Measurements from ENCODE around the gene UBE2I.
"Not testable (repeated sequence)": the region's sequence is repeated elsewhere in the genome, so short reads cannot be mapped to it uniquely, and the experiment has no call there.

The UBE2I gene

GRCh38 chr16:1277617-1278282 lies 31.7 kb upstream of the UBE2I start:
- DNase-seq (ENCODE audit: low read depth, low spot score): no peak

- DNase-seq (ENCODE audit: low read depth, low spot score): no peak
Measured at GRCh38 chr16:1278477-1278876, 31.0 kb upstream of the UBE2I start.

GRCh38 chr16:1279081-1279944 lies 30.1 kb upstream of the UBE2I start:
- no peak for DNase-seq (ENCODE audit: low read depth, low spot score)

- no peak for DNase-seq (ENCODE audit: low read depth, low spot score)
Measured at GRCh38 chr16:1279945-1280589, 29.4 kb upstream of the UBE2I start.

- no peak for DNase-seq (ENCODE audit: low read depth, low spot score)
Measured at GRCh38 chr16:1280783-1281182, 28.7 kb upstream of the UBE2I start.

GRCh38 chr16:1281517-1281916 lies 27.9 kb upstream of the UBE2I start:
- no peak for DNase-seq (ENCODE audit: low read depth, low spot score)

- DNase-seq (ENCODE audit: low read depth, low spot score): no peak
Measured at GRCh38 chr16:1282324-1282973, 27.0 kb upstream of the UBE2I start.

- no peak for DNase-seq (ENCODE audit: low read depth, low spot score)
Measured at GRCh38 chr16:1283296-1283695, 26.1 kb upstream of the UBE2I start.

GRCh38 chr16:1283996-1284616 lies 25.3 kb upstream of the UBE2I start:
- no peak for DNase-seq (ENCODE audit: low read depth, low spot score)

- DNase-seq (ENCODE audit: low read depth, low spot score): no peak
Measured at GRCh38 chr16:1285669-1286512, 23.5 kb upstream of the UBE2I start.

GRCh38 chr16:1286513-1287094 lies 22.8 kb upstream of the UBE2I start:
- DNase-seq (ENCODE audit: low read depth, low spot score): no peak

GRCh38 chr16:1287982-1288670 lies 21.3 kb upstream of the UBE2I start:
- DNase-seq (ENCODE audit: low read depth, low spot score): no peak

GRCh38 chr16:1288813-1289476 lies 20.5 kb upstream of the UBE2I start:
- DNase-seq (ENCODE audit: low read depth, low spot score): no peak

GRCh38 chr16:1289477-1289866 lies 20.0 kb upstream of the UBE2I start:
- no peak for DNase-seq (ENCODE audit: low read depth, low spot score)

GRCh38 chr16:1290063-1290501 lies 19.4 kb upstream of the UBE2I start:
- peak; percentile 22 for DNase-seq (ENCODE audit: low read depth, low spot score)

GRCh38 chr16:1290860-1291575 lies 18.4 kb upstream of the UBE2I start:
- DNase-seq (ENCODE audit: low read depth, low spot score): no peak

- no peak for DNase-seq (ENCODE audit: low read depth, low spot score)
Measured at GRCh38 chr16:1291576-1291974, 17.9 kb upstream of the UBE2I start.

- DNase-seq (ENCODE audit: low read depth, low spot score): not testable (repeated sequence)
Measured at GRCh38 chr16:1292208-1292607, 17.2 kb upstream of the UBE2I start.

All from astrocyte of the hippocampus (primary cell).